Gastrocnemius medialis (tissue), 4 donors: ENCODE data around the gene TYK2.

Source experiments
- CTCF ChIP-seq, 5 experiments: fragments of 450-650 bp in 3 of 5; fragments of 200-600 bp in 2 of 5; sonication (generic) in 2 of 5; IDR thresholded peaks in 4 of 5; conservative IDR thresholded peaks in 1 of 5; 1 replicate in 4 of 5; 2 replicates in 1 of 5; pipeline ENCODE4 v1.5.1; 2016 to 2019; ENCODE audit warnings: antibody characterized with exemption in 5 of 5, mild to moderate bottlenecking in 3 of 5, moderate library complexity in 3 of 5
- POLR2A ChIP-seq, 2 donors: fragments of 450-650 bp; IDR thresholded peaks; one replicate each; pipeline ENCODE4 v1.6.1; 2017; ENCODE audit warnings: antibody characterized with exemption in 2 of 2, mild to moderate bottlenecking in 2 of 2, moderate library complexity in 2 of 2

GRCh38 chr19:10352764-10353671 lies 27.4 kb downstream of the TYK2 start:
- TF ChIP-seq CTCF (IDR thresholded peaks at IDR 0.05 in 4 of 5, conservative IDR thresholded peaks at IDR 0.05 in 1 of 5) (no peak), POLR2A (IDR thresholded peaks at IDR 0.05) (no peak)
